Measurements from ENCODE around the gene SUSD4. TPM values are rescaled to one million over a fixed set of nuclear protein-coding genes. Genes with fewer than 3 reads are reported as not detected.

The SUSD4 gene
- total RNA-seq, 1 experiment from 2014 or later, result 7.2 TPM

DNA sequence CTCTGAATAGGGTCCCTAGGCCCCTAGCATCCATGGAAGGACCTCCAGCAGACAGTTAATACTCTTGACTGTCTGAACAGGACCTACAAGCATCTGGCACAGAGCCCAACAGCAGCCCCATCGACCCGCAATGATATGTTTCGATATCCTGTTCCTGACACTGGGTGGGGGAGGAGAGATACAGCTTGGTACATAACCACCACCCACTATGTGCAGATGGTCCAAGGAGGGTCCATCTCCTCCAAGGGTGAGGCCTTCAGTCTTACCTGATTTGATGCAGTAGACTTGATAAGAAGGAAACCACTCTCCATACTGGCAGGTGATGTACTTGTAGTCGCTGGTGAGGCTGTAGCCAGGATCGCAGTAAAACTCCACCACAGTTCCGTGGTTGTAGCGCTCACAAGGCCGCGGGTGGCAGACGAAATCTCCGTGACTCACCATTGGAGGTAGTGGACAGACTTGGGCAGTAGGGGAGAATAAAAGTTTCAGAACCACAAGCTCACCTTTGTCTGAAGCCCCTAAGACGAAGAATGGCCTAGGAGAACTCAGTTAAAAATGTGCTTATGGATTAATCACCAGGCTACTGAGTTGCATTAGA is 134.9 kb downstream of the SUSD4 start:
- intact Hi-C loops (cut with micrococcal nuclease; ENCODE audit: unreplicated experiment), result no loop called here
- CTCF ChIA-PET, result interaction anchor here (2.1 kb wide), 1 partner anchor 95 kb away, joined by 7 read pairs; no protein-coding TSS in a partner anchor
- no peak overlapping the region for H3K4me3 Mint-ChIP-seq (ENCODE audit: low read depth, unreplicated experiment)
- DNase-seq, result no peak
- peaks cover 24% of the 10 kb centered on the region for H3K4me1 Mint-ChIP-seq (ENCODE audit: low read depth, unreplicated experiment)
- peaks cover 14% of the 10 kb centered on the region for H3K27me3 Mint-ChIP-seq (ENCODE audit: unreplicated experiment)
- H3K27ac Mint-ChIP-seq (ENCODE audit: unreplicated experiment), result no peak overlapping the region
- TF ChIP-seq, protein P1, sequence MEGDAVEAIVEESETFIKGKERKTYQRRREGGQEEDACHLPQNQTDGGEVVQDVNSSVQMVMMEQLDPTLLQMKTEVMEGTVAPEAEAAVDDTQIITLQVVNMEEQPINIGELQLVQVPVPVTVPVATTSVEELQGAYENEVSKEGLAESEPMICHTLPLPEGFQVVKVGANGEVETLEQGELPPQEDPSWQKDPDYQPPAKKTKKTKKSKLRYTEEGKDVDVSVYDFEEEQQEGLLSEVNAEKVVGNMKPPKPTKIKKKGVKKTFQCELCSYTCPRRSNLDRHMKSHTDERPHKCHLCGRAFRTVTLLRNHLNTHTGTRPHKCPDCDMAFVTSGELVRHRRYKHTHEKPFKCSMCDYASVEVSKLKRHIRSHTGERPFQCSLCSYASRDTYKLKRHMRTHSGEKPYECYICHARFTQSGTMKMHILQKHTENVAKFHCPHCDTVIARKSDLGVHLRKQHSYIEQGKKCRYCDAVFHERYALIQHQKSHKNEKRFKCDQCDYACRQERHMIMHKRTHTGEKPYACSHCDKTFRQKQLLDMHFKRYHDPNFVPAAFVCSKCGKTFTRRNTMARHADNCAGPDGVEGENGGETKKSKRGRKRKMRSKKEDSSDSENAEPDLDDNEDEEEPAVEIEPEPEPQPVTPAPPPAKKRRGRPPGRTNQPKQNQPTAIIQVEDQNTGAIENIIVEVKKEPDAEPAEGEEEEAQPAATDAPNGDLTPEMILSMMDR (IDR thresholded peaks at IDR 0.05; ENCODE audit: unreplicated experiment), result no peak
- peaks cover 3% of the 10 kb centered on the region for H3K9me3 Mint-ChIP-seq (ENCODE audit: low read depth, unreplicated experiment)
- H3K36me3 Mint-ChIP-seq (ENCODE audit: insufficient read depth, unreplicated experiment), result peaks cover under 1% of the 10 kb centered on the region
- no TSS peak for BruUV-seq (replicated peaks)

DNA sequence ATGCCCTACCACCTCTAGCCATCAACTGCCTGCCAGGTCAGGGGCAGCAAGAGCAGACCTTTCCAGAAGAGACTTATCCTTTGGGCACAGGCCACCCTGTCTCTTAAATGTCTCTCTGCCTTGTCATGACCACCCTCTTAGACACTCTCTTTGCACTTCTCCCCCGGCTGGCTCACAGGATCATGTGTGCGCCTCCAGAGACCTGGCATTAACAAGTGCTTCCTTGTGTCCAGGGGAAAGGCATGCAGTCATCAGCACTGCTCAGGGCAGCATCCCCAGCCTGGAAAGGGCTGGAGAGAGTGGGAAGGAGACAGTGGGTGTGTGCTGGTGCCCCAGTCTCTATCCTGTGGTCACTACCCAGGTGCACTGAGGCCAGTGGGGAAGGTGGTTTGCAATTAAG is 135.8 kb downstream of the SUSD4 start:
- no TSS peak for BruUV-seq (replicated peaks)
- H3K36me3 Mint-ChIP-seq (ENCODE audit: insufficient read depth, unreplicated experiment), result no peaks in the 10 kb centered on the region
- CTCF ChIA-PET, result interaction anchor here (0.6 kb wide), 1 partner anchor 1420 kb away, joined by 5 read pairs; no protein-coding TSS in a partner anchor
- no peak overlapping the region for H3K4me3 Mint-ChIP-seq (ENCODE audit: low read depth, unreplicated experiment)
- H3K9me3 Mint-ChIP-seq (ENCODE audit: low read depth, unreplicated experiment), result peaks cover 3% of the 10 kb centered on the region
- intact Hi-C loops (cut with micrococcal nuclease; ENCODE audit: unreplicated experiment), result no loop called here
- no peak overlapping the region for H3K27ac Mint-ChIP-seq (ENCODE audit: unreplicated experiment)
- DNase-seq, result no peak
- TF ChIP-seq, protein P1 (IDR thresholded peaks at IDR 0.05; ENCODE audit: unreplicated experiment), result no peak
- peaks cover 15% of the 10 kb centered on the region for H3K4me1 Mint-ChIP-seq (ENCODE audit: low read depth, unreplicated experiment)
- H3K27me3 Mint-ChIP-seq (ENCODE audit: unreplicated experiment), result peaks cover 14% of the 10 kb centered on the region

DNA sequence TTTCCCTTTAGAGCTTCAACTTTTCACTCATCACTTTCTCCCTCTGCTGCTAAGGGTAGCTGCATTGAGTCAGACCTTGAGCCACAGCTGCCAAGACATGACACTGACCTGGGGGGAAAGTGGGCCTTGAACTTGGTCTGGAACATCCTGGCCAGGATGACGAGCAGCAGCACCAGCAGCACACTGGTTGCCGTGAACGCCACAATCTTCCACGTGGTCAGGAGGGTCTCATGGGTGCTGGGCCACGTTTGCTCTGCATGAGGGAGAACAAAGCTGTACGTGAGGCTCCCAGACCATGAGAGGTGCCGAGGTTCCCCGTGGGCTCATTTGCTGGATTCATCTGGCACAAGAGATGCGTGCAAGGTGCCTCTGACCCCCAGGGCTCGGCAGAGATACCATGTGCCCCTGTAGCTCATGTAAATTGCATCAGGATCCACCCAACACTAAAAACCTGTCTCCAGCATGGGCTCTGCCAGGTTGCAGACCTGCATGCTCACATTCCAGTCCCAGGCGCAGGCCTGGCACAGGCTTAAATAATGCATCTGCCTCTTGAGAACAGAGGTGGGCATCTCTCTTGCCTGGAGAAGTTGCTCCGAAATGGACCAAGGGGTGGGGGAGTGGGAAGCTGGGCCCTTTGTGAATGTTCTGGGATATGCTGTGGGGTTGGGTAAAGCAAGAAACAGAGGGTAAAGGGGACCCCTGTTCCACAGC is 136.3 kb downstream of the SUSD4 start:
- H3K9me3 Mint-ChIP-seq (ENCODE audit: low read depth, unreplicated experiment), result peaks cover 3% of the 10 kb centered on the region
- no peak overlapping the region for H3K27ac Mint-ChIP-seq (ENCODE audit: unreplicated experiment)
- intact Hi-C loops (cut with micrococcal nuclease; ENCODE audit: unreplicated experiment), result no loop called here
- CTCF ChIA-PET, result interaction anchor here (0.6 kb wide), 1 partner anchor 1420 kb away, joined by 5 read pairs; no protein-coding TSS in a partner anchor
- BruUV-seq (replicated peaks), result no TSS peak
- no peak overlapping the region for H3K4me3 Mint-ChIP-seq (ENCODE audit: low read depth, unreplicated experiment)
- H3K27me3 Mint-ChIP-seq (ENCODE audit: unreplicated experiment), result peaks cover 14% of the 10 kb centered on the region
- no peaks in the 10 kb centered on the region for H3K36me3 Mint-ChIP-seq (ENCODE audit: insufficient read depth, unreplicated experiment)
- H3K4me1 Mint-ChIP-seq (ENCODE audit: low read depth, unreplicated experiment), result peaks cover 10% of the 10 kb centered on the region
- no peak for DNase-seq
- TF ChIP-seq, protein P1 (IDR thresholded peaks at IDR 0.05; ENCODE audit: unreplicated experiment), result no peak

DNA sequence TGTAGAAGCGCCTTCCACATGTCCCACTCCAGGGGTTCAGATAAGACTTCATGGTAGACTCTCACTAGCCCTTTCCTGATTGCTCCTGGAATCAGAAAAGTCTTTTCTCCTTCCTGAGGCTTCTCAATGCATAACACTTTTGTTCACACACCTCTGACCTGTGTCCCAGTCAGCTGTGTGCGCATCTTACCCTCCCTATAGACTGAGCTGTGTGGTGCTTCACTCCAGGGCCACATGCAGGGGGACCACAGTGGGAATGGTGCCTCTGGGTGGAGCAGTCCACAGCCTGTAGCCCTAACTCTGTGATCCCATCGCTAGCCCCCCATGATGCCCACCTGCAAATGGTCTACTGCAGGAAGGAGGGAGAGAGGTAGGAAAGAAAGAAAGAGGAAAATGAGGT is 136.9 kb downstream of the SUSD4 start:
- H3K4me1 Mint-ChIP-seq (ENCODE audit: low read depth, unreplicated experiment), result peaks cover 9% of the 10 kb centered on the region
- intact Hi-C loops (cut with micrococcal nuclease; ENCODE audit: unreplicated experiment), result no loop called here

More for the DNA sequence above, 136.9 kb downstream of the SUSD4 start:
- BruUV-seq (replicated peaks), result no TSS peak
- Mint-ChIP-seq H3K9me3 (ENCODE audit: low read depth, unreplicated experiment) (peaks cover 3% of the 10 kb centered on the region), H3K27me3 (ENCODE audit: unreplicated experiment) (peaks cover 14% of the 10 kb centered on the region), H3K4me3 (ENCODE audit: low read depth, unreplicated experiment) (no peak overlapping the region), H3K36me3 (ENCODE audit: insufficient read depth, unreplicated experiment) (no peaks in the 10 kb centered on the region), H3K27ac (ENCODE audit: unreplicated experiment) (no peak overlapping the region)
- CTCF ChIA-PET, result no interaction called here
- no peak for DNase-seq
- TF ChIP-seq, protein P1 (IDR thresholded peaks at IDR 0.05; ENCODE audit: unreplicated experiment), result no peak
